Keratinocyte (primary cell): ENCODE results near the gene MRPS27. TPM values are rescaled to one million over a fixed set of nuclear protein-coding genes. Genes with fewer than 3 reads are reported as not detected.

Experiments used
- DNase-seq: peaks from one replicate; pipeline ENCODE4 v3.0.0-alpha.2; 2011; ENCODE audit warnings: low read depth, missing footprints, low spot score
- FAIRE-seq: peaks from 2 replicates; lab custom pipeline; 2011; peaks lifted over from hg19 to GRCh38; lab: Jason Lieb, UNC
- H2AFZ ChIP-seq: 2 replicates; pipeline ENCODE4 v1.6.0; 2012; ENCODE audit warnings: low read length, control low read depth, inconsistent platforms; ENCODE audit not compliant: control insufficient read depth
- H3K27ac ChIP-seq: 2 replicates; pipeline ENCODE4 v1.5.1; 2011; ENCODE audit warnings: low read length; ENCODE audit not compliant: control insufficient read depth, insufficient read depth
- H3K27me3 ChIP-seq: 3 replicates; pipeline ENCODE4 v1.6.0; 2011; ENCODE audit warnings: low read length; ENCODE audit not compliant: control insufficient read depth, insufficient read depth; ENCODE audit errors: extremely low read depth
- H3K36me3 ChIP-seq, 2 experiments: 2 replicates in 1 of 2; 3 replicates in 1 of 2; pipeline ENCODE4 v1.5.1; 2011; ENCODE audit warnings: low read length in 2 of 2, mild to moderate bottlenecking in 1 of 2; ENCODE audit not compliant: control insufficient read depth in 2 of 2, insufficient read depth in 2 of 2; ENCODE audit errors: extremely low read depth in 1 of 2
- H3K4me1 ChIP-seq: 3 replicates; pipeline ENCODE4 v1.5.1; 2011; ENCODE audit warnings: low read length; ENCODE audit not compliant: control insufficient read depth, insufficient read depth; ENCODE audit errors: extremely low read depth
- H3K4me2 ChIP-seq: 3 replicates; pipeline ENCODE4 v1.6.0; 2011; ENCODE audit warnings: low read depth, low read length; ENCODE audit not compliant: control insufficient read depth, insufficient read depth; ENCODE audit errors: extremely low read depth
- H3K4me3 ChIP-seq, 3 experiments: fragments of 200-600 bp in 1 of 3; sonication (generic) in 1 of 3; 2 replicates in 2 of 3; 3 replicates in 1 of 3; pipeline ENCODE4 v1.5.1; 2011 to 2016; ENCODE audit warnings: low read length in 3 of 3, mild to moderate bottlenecking in 3 of 3, control low read depth in 2 of 3, inconsistent platforms in 1 of 3, low read depth in 1 of 3, mixed read lengths in 1 of 3, mixed run types in 1 of 3, moderate library complexity in 1 of 3; ENCODE audit not compliant: control insufficient read depth in 2 of 3, insufficient read depth in 2 of 3; ENCODE audit errors: extremely low read depth in 1 of 3
- H3K79me2 ChIP-seq: 2 replicates; pipeline ENCODE4 v1.6.0; 2012; ENCODE audit warnings: low read length; ENCODE audit not compliant: control insufficient read depth, insufficient read depth
- H3K9ac ChIP-seq: 3 replicates; pipeline ENCODE4 v1.6.0; 2011; ENCODE audit warnings: low read length; ENCODE audit not compliant: control insufficient read depth, insufficient read depth; ENCODE audit errors: extremely low read depth
- H3K9me1 ChIP-seq: 3 replicates; pipeline ENCODE4 v1.6.0; 2011; ENCODE audit warnings: low read length; ENCODE audit not compliant: control insufficient read depth, insufficient read depth; ENCODE audit errors: extremely low read depth
- H3K9me3 ChIP-seq: 2 replicates; pipeline ENCODE4 v1.5.1; 2012; ENCODE audit warnings: low read depth, low read length; ENCODE audit not compliant: control insufficient read depth
- H4K20me1 ChIP-seq: 3 replicates; pipeline ENCODE4 v1.6.0; 2011; ENCODE audit warnings: low read length; ENCODE audit not compliant: control insufficient read depth, insufficient read depth; ENCODE audit errors: extremely low read depth
- CTCF ChIP-seq, 3 experiments: IDR thresholded peaks in 1 of 3; conservative IDR thresholded peaks in 1 of 3; optimal IDR thresholded peaks in 1 of 3; 2 replicates in 2 of 3; 3 replicates in 1 of 3; pipeline versions ENCODE3 to v1.5.1; 2011; ENCODE audit warnings: low read length in 3 of 3, mild to moderate bottlenecking in 3 of 3, moderate library complexity in 2 of 3, control low read depth in 1 of 3, inconsistent platforms in 1 of 3; ENCODE audit not compliant: insufficient read depth in 2 of 3; ENCODE audit errors: extremely low read depth in 1 of 3
- EZH2 ChIP-seq: IDR thresholded peaks from one replicate; pipeline ENCODE4 v1.6.1; 2012; ENCODE audit warnings: inconsistent platforms, mild to moderate bottlenecking, low read length, moderate library complexity
- dilution Hi-C: fragments of 300-500 bp; cut with MboI; formaldehyde crosslinking; loops from one replicate; pipeline ENCODE4 v1.7.0; 2020; ENCODE audit warnings: low sequenced_read_pairs; ENCODE audit not compliant: extremely low pct_ligation_motif_present
- polyA plus RNA-seq, 5 experiments: library from polyadenylated mRNA; depleted of rRNA in 3 of 5; stranded (reverse) in 3 of 5; stranded (forward) in 1 of 5; unstranded in 1 of 5; fragments of >200 nt; gene quantifications; 1 replicate in 1 of 5; 2 replicates in 3 of 5; 3 replicates in 1 of 5; pipeline versions ENCODE4 v1.2.1 to v1.2.3, GENCODE V29; 2011 to 2012; ENCODE audit warnings: missing spikeins in 2 of 5, low read depth in 1 of 5, low replicate concordance in 1 of 5

Gene MRPS27
- polyA plus RNA-seq, 1 donor (not counting 4 experiments of a cell fraction or from before 2014, with no cell fraction given), result 98.7 TPM

GRCh38 chr5:72184408-72184807 is 135.6 kb downstream of the MRPS27 start:
- TF ChIP-seq EZH2 (no peak), CTCF (optimal IDR thresholded peaks at IDR 0.05 in 1 of 3, IDR thresholded peaks at IDR 0.05 in 1 of 3, conservative IDR thresholded peaks at IDR 0.05 in 1 of 3; ENCODE audit: extremely low read depth in 1 of 3, insufficient read depth in 2 of 3, low read length in 3 of 3) (no peak)
- H3K4me3 ChIP-seq, result no peak overlapping the region
- no peaks in the 10 kb centered on the region for H3K9me3 ChIP-seq
- no peak for FAIRE-seq
- no peak overlapping the region for H3K4me2 ChIP-seq
- no peaks in the 10 kb centered on the region for H4K20me1 ChIP-seq
- H3K27ac ChIP-seq, result no peak overlapping the region
- H3K79me2 ChIP-seq, result no peaks in the 10 kb centered on the region
- H3K9me1 ChIP-seq, result no peaks in the 10 kb centered on the region
- no peak overlapping the region for H3K9ac ChIP-seq
- H3K36me3 ChIP-seq, result peaks cover 0 to 2% of the 10 kb centered on the region in 2 experiments
- H2AFZ ChIP-seq, result no peak overlapping the region
- dilution Hi-C loops, result no loop called here
- peaks cover 22% of the 10 kb centered on the region for H3K4me1 ChIP-seq
- H3K27me3 ChIP-seq, result no peaks in the 10 kb centered on the region
- no peak for DNase-seq

- Histone ChIP-seq H3K9ac (no peak overlapping the region), H3K27ac (no peak overlapping the region)
- dilution Hi-C loops, result no loop called here
Observed at GRCh38 chr5:72183101-72183520, 136.9 kb downstream of the MRPS27 start.

More at GRCh38 chr5:72183101-72183520, 136.9 kb downstream of the MRPS27 start:
- no peak for DNase-seq
- Histone ChIP-seq H4K20me1 (no peaks in the 10 kb centered on the region), H3K9me1 (no peaks in the 10 kb centered on the region), H2AFZ (no peak overlapping the region), H3K27me3 (no peaks in the 10 kb centered on the region), H3K4me3 (no peak overlapping the region), H3K4me2 (no peak overlapping the region), H3K79me2 (no peaks in the 10 kb centered on the region), H3K36me3 (peaks cover 0 to 2% of the 10 kb centered on the region in 2 experiments), H3K9me3 (no peaks in the 10 kb centered on the region), H3K4me1 (peaks cover 29% of the 10 kb centered on the region)
- TF ChIP-seq CTCF (optimal IDR thresholded peaks at IDR 0.05 in 1 of 3, IDR thresholded peaks at IDR 0.05 in 1 of 3, conservative IDR thresholded peaks at IDR 0.05 in 1 of 3; ENCODE audit: extremely low read depth in 1 of 3, insufficient read depth in 2 of 3, low read length in 3 of 3) (no peak), EZH2 (no peak)
- no peak for FAIRE-seq
